ENCODE results near the gene ACSL1. TPM values are rescaled to one million over a fixed set of nuclear protein-coding genes. Genes with fewer than 3 reads are reported as not detected.

Gene ACSL1
- total RNA-seq, 1 experiment from 2014 or later, result 12.5 TPM

DNA sequence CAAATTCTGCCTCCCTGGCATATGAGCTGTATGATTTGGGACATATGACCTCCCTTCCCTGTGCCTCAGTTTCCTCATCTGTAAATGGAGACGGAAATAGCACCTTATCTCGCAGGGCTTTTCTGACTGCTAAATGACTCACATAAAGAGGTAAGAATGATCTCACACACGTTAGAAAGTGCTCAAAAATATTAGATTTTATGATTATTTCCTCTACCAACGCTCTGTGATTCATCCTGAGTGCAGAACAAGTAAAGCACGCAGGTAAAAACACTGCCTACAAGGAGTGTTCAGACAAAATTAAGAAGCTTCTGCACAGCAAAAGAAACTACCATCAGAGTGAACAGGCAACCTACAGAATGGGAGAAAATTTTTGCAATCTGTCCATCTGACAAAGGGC lies 21.1 kb downstream of the ACSL1 start:
- H3K9me2 ChIP-seq (ENCODE audit: insufficient read depth), result no peaks in the 10 kb centered on the region
- ATAC-seq (no peak), DNase-seq (ENCODE audit: low read depth, low spot score) (no peak)
- BruUV-seq (replicated peaks), result no TSS peak
- H3K9ac ChIP-seq (ENCODE audit: low read length), result no peak overlapping the region
- no peaks in the 10 kb centered on the region for H3K79me2 ChIP-seq (ENCODE audit: insufficient read depth, low read length)
- TF ChIP-seq POLR2A (IDR thresholded peaks at IDR 0.05; ENCODE audit: borderline replicate concordance, extremely low read depth, insufficient read depth, insufficient read length), result no peak
- TF ChIP-seq SP1 (IDR thresholded peaks at IDR 0.05; ENCODE audit: low read depth), result no peak
- no peak for TF ChIP-seq RAD21 (IDR thresholded peaks at IDR 0.05; ENCODE audit: low read depth)
- no peak for TF ChIP-seq POLR2AphosphoS5 (IDR thresholded peaks at IDR 0.05; ENCODE audit: low read depth, low read length)
- no peak for TF ChIP-seq ZNF274 (IDR thresholded peaks at IDR 0.05; ENCODE audit: low read depth, low read length)
- no peak for TF ChIP-seq EZH2 (IDR thresholded peaks at IDR 0.05)
- TF ChIP-seq SIN3A (IDR thresholded peaks at IDR 0.05; ENCODE audit: low read depth), result no peak
- no peak for TF ChIP-seq JUND (IDR thresholded peaks at IDR 0.05)
- TF ChIP-seq, protein P1, sequence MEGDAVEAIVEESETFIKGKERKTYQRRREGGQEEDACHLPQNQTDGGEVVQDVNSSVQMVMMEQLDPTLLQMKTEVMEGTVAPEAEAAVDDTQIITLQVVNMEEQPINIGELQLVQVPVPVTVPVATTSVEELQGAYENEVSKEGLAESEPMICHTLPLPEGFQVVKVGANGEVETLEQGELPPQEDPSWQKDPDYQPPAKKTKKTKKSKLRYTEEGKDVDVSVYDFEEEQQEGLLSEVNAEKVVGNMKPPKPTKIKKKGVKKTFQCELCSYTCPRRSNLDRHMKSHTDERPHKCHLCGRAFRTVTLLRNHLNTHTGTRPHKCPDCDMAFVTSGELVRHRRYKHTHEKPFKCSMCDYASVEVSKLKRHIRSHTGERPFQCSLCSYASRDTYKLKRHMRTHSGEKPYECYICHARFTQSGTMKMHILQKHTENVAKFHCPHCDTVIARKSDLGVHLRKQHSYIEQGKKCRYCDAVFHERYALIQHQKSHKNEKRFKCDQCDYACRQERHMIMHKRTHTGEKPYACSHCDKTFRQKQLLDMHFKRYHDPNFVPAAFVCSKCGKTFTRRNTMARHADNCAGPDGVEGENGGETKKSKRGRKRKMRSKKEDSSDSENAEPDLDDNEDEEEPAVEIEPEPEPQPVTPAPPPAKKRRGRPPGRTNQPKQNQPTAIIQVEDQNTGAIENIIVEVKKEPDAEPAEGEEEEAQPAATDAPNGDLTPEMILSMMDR (IDR thresholded peaks at IDR 0.05 in 2 of 3, conservative IDR thresholded peaks at IDR 0.05 in 1 of 3; ENCODE audit: borderline replicate concordance in 1 of 3, insufficient read depth in 1 of 3, low read depth in 2 of 3, low read length in 2 of 3), result no peak
- TF ChIP-seq FOSL1 (IDR thresholded peaks at IDR 0.05; ENCODE audit: low read depth), result no peak
- TF ChIP-seq CEBPB (IDR thresholded peaks at IDR 0.05; ENCODE audit: low read depth), result no peak
- TF ChIP-seq CBX3 (IDR thresholded peaks at IDR 0.05; ENCODE audit: low read depth), result no peak
- TF ChIP-seq, protein P2, sequence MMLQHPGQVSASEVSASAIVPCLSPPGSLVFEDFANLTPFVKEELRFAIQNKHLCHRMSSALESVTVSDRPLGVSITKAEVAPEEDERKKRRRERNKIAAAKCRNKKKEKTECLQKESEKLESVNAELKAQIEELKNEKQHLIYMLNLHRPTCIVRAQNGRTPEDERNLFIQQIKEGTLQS (IDR thresholded peaks at IDR 0.05), result no peak
- no peak for TF ChIP-seq EGR1 (IDR thresholded peaks at IDR 0.05; ENCODE audit: low read depth)
- TF ChIP-seq ELF1 (IDR thresholded peaks at IDR 0.05; ENCODE audit: borderline replicate concordance, low read depth), result no peak
- TF ChIP-seq, protein P3, sequence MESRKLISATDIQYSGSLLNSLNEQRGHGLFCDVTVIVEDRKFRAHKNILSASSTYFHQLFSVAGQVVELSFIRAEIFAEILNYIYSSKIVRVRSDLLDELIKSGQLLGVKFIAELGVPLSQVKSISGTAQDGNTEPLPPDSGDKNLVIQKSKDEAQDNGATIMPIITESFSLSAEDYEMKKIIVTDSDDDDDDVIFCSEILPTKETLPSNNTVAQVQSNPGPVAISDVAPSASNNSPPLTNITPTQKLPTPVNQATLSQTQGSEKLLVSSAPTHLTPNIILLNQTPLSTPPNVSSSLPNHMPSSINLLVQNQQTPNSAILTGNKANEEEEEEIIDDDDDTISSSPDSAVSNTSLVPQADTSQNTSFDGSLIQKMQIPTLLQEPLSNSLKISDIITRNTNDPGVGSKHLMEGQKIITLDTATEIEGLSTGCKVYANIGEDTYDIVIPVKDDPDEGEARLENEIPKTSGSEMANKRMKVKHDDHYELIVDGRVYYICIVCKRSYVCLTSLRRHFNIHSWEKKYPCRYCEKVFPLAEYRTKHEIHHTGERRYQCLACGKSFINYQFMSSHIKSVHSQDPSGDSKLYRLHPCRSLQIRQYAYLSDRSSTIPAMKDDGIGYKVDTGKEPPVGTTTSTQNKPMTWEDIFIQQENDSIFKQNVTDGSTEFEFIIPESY (IDR thresholded peaks at IDR 0.05; ENCODE audit: extremely low read depth, insufficient replicate concordance, low read length), result no peak
- RAD21 ChIA-PET (ENCODE audit: low non-redundant PET in 1 of 2, low total read pairs in 2 of 2, uncharacterized antibody in 2 of 2, unreplicated experiment in 2 of 2), result no interaction called here
- CTCF ChIA-PET, result no interaction called here
- no peaks in the 10 kb centered on the region for H4K20me1 ChIP-seq (ENCODE audit: insufficient read depth)
- H3K4me3 ChIP-seq (replicated peaks in 1 of 2; ENCODE audit: low read depth in 1 of 2, low read length in 2 of 2), result no peak overlapping the region
- peaks cover 32 to 34% of the 10 kb centered on the region in 2 experiments for H3K4me1 ChIP-seq (ENCODE audit: control insufficient read depth in 1 of 2, insufficient read depth in 2 of 2, low read length in 2 of 2)
- H3K27ac ChIP-seq (ENCODE audit: low read depth, low read length), result no peak overlapping the region
- H3K36me3 ChIP-seq (ENCODE audit: control insufficient read depth in 1 of 2, insufficient read depth in 2 of 2, low read length in 2 of 2), result no peaks in the 10 kb centered on the region
- H2AFZ ChIP-seq (ENCODE audit: low read depth, low read length, poor library complexity, severe bottlenecking), result no peak overlapping the region
- intact Hi-C loops (cut with micrococcal nuclease), result no loop called here
- no peak overlapping the region for H3K4me2 ChIP-seq (ENCODE audit: low read length)
- H3K27me3 ChIP-seq (ENCODE audit: insufficient read depth, low read length), result no peaks in the 10 kb centered on the region
- H3K9me3 ChIP-seq (ENCODE audit: control insufficient read depth in 1 of 2, insufficient read depth in 1 of 2, low read depth in 1 of 2, low read length in 2 of 2), result no peaks in the 10 kb centered on the region
- POLR2A ChIA-PET, result no interaction called here
